Activated CD4-positive, alpha-beta memory T cell treated with anti-CD3 and anti-CD28 coated beads, Interleukin-2, amount 10 ng/mL, durations not matched to agents 7 days and 5 days (primary cell): ENCODE results near the gene MLH3. TPM values are rescaled to one million over a fixed set of nuclear protein-coding genes. Genes with fewer than 3 reads are reported as not detected.

Source experiments
- CTCF ChIA-PET: fragments of 350-600 bp; sonication (Branson Sonifier 250); formaldehyde crosslinking; loops from one replicate; lab custom pipeline; 2021; ENCODE audit warnings: antibody characterized with exemption, inconsistent platforms; lab: Charles Lee
- POLR2A ChIA-PET: fragments of 350-600 bp; sonication (Branson Sonifier 250); formaldehyde crosslinking; loops from one replicate; lab custom pipeline; 2021; ENCODE audit warnings: antibody characterized with exemption; lab: Charles Lee
- DNase-seq: peaks from one replicate; pipeline ENCODE4 v3.0.0-alpha.2; 2020
- H3K27ac Mint-ChIP-seq: one replicate; pipeline ENCODE4 v1.8.0; 2021; ENCODE audit warnings: mild to moderate bottlenecking, mixed read lengths
- H3K27me3 Mint-ChIP-seq: one replicate; pipeline ENCODE4 v1.8.0; 2021; ENCODE audit warnings: mixed read lengths
- H3K36me3 Mint-ChIP-seq: one replicate; pipeline ENCODE4 v1.8.0; 2021; ENCODE audit warnings: low read depth, mixed read lengths
- H3K4me1 Mint-ChIP-seq: one replicate; pipeline ENCODE4 v1.8.0; 2021; ENCODE audit warnings: mixed read lengths
- H3K4me3 Mint-ChIP-seq: one replicate; pipeline ENCODE4 v1.8.0; 2021; ENCODE audit warnings: mild to moderate bottlenecking, mixed read lengths
- H3K9me3 Mint-ChIP-seq: one replicate; pipeline ENCODE4 v1.8.0; 2021; ENCODE audit warnings: mixed read lengths
- total RNA-seq, 2 experiments: library from RNA; stranded (reverse); gene quantifications; one replicate each; pipeline ENCODE4 v1.2.3, GENCODE V29; 2021

Gene MLH3
- total RNA-seq, 2 experiments from 2014 or later = 16.0 to 16.6 TPM

DNA sequence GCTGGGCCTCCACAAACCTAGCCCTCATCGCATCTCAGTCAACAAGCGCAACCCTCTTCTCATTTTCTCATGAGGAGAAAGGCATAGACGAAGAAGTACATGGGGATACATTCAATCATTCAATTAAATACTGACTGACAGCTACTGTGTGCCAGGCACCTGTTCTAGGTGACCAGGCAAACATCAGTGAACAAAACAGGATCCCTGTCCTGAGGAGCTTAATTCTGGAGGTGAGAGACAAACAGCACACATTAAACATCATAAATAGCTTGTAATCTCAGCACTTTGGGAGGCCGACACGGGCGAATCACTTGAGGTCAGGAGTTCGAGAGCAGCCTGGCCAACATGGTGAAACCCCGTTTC lies 12.9 kb upstream of the MLH3 start:
- CTCF ChIA-PET = interaction anchor here (0.9 to 3.4 kb wide), 14 partner anchors 9 to 452 kb away, joined by 3 to 16 read pairs (median 6); partner anchors contain the start of genes EIF2B2, LTBP2 and MLH3
- H3K9me3 Mint-ChIP-seq = no peaks in the 10 kb centered on the region
- no peaks in the 10 kb centered on the region for H3K27me3 Mint-ChIP-seq

GRCh38 chr14:75063491-75064204 lies 12.4 kb upstream of the MLH3 start, which contains the start of gene ACYP1:
Gene ACYP1 (minus strand): TSS chr14:75064024. CDS start chr14:75063553, 471 bp downstream.
- Mint-ChIP-seq H3K36me3 (peaks cover 36% of the 10 kb centered on the region), H3K4me1 (peaks cover 42% of the 10 kb centered on the region), H3K9me3 (no peaks in the 10 kb centered on the region), H3K27me3 (no peaks in the 10 kb centered on the region), H3K4me3 (peak within 1 kb of the TSS; percentile 99), H3K27ac (peak within 1 kb of the TSS; percentile 92)
- DNase-seq = peak; percentile 93
- POLR2A ChIA-PET = interaction anchor here (0.6 to 4.1 kb wide), 14 partner anchors 8 to 181 kb away, joined by 3 to 20 read pairs (median 8); partner anchors contain the start of genes EIF2B2, MLH3 and NEK9
- CTCF ChIA-PET = interaction anchor here (0.9 to 3.4 kb wide), 16 partner anchors 10 to 452 kb away, joined by 3 to 16 read pairs (median 5); partner anchors contain the start of genes EIF2B2, LTBP2 and MLH3

More for the DNA sequence above, 12.9 kb upstream of the MLH3 start:
- H3K4me3 Mint-ChIP-seq = peak overlapping the region; percentile 99
- H3K27ac Mint-ChIP-seq = peak overlapping the region; percentile 92
- peaks cover 33% of the 10 kb centered on the region for H3K36me3 Mint-ChIP-seq
- H3K4me1 Mint-ChIP-seq = peaks cover 41% of the 10 kb centered on the region
- POLR2A ChIA-PET = interaction anchor here (0.6 to 4.1 kb wide), 14 partner anchors 8 to 182 kb away, joined by 3 to 20 read pairs (median 8); partner anchors contain the start of genes EIF2B2, MLH3 and NEK9
- DNase-seq = no peak

DNA sequence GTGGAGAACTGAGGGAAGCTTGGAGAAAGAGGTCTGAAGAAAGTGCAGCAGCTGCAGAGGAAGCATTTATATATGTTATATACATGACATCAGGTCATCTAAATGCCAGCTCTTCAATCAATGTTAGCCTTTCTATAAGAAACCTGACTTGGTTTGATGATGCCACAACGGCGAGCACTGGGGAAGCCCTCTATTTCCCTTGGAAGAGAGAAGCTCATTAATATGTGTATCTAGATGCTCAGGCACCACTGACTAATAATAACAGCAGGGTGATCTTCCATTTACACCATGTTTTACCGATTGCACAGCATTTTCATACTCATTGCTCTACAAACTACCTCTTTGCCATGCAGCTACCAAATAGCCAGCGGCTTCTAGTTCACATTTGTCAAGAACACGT lies 11.7 kb upstream of the MLH3 start:
- POLR2A ChIA-PET = interaction anchor here (1.0 to 4.1 kb wide), 10 partner anchors 9 to 180 kb away, joined by 3 to 20 read pairs (median 12); partner anchors contain the start of genes EIF2B2, MLH3 and NEK9
- DNase-seq = no peak
- CTCF ChIA-PET = interaction anchor here (0.7 to 3.4 kb wide), 13 partner anchors 12 to 206 kb away, joined by 3 to 16 read pairs (median 6); partner anchors contain the start of genes EIF2B2 and MLH3

DNA sequence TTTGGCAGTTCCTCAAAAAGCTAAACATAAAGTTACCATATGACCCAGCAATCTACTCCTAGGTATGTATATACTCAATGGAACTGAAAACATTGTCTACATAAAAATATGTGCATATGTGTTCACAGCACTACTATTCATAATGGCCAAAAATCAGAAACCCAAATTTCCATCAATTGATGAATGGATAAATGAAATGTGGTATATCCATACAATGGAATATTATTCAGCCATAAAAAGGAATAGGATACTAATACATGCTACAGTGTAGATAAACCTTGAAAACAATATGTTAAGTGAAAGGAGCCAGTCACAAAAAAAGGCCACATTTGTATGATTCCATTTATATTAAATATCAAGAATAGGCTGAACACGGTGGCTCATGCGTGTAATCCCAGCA lies 9.2 kb upstream of the MLH3 start:
- CTCF ChIA-PET = no interaction called here
- no peak overlapping the region for H3K27ac Mint-ChIP-seq
- POLR2A ChIA-PET = no interaction called here
- no peak for DNase-seq
- H3K4me1 Mint-ChIP-seq = peaks cover 58% of the 10 kb centered on the region
- no peaks in the 10 kb centered on the region for H3K27me3 Mint-ChIP-seq
- H3K4me3 Mint-ChIP-seq = no peak overlapping the region
- peaks cover 55% of the 10 kb centered on the region for H3K36me3 Mint-ChIP-seq
- no peaks in the 10 kb centered on the region for H3K9me3 Mint-ChIP-seq

More for the DNA sequence above, 11.7 kb upstream of the MLH3 start:
- Mint-ChIP-seq H3K4me3 (peak overlapping the region; percentile 99), H3K27ac (peak overlapping the region; percentile 92), H3K4me1 (peaks cover 45% of the 10 kb centered on the region), H3K27me3 (no peaks in the 10 kb centered on the region), H3K9me3 (no peaks in the 10 kb centered on the region), H3K36me3 (peaks cover 40% of the 10 kb centered on the region)

DNA sequence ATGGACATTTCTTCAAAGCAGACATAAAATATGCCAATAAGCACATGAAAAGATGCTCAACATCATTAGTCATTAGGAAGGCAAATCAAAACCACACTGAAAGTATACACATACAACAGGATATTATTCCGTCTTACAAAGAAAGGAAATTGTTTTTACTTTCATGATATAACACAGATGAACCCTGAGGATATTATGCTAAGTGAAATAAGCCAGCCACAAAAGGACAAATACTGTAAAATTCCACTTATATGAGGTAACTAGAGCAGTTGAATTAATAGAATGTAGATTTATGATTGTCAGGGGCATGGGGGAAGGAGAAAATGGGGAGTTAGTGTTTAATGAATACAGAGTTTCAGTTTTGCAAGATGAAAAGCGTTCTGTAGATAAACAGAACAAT lies 8.4 kb upstream of the MLH3 start:
- no peak for DNase-seq
- CTCF ChIA-PET = no interaction called here
- peaks cover 60% of the 10 kb centered on the region for H3K36me3 Mint-ChIP-seq

DNA sequence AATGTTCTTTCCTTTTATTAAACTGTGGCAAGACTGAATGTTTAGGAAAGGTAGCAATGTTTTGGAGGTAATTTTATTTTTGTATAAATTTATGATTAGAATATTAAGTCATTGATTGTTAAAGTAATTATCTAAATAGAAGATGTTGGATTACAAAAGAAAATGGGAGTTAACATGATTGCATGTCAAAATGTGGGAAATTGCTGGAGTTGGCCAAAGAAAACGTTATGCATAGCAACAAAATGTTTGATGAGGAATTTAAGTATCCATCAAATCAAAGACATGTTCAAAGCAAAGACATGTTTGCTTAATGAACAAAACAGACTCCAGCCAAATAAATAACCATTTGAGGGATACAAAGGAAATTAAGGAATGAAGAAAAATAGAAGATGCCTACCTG lies 3.2 kb upstream of the MLH3 start:
- no peak overlapping the region for H3K27ac Mint-ChIP-seq
- H3K36me3 Mint-ChIP-seq = peaks cover 62% of the 10 kb centered on the region
- peaks cover 63% of the 10 kb centered on the region for H3K4me1 Mint-ChIP-seq
- DNase-seq = no peak
- no peaks in the 10 kb centered on the region for H3K9me3 Mint-ChIP-seq
- POLR2A ChIA-PET = interaction anchor here (1.9 kb wide), 1 partner anchor 9 kb away, joined by 11 read pairs; the partner anchor contains the start of gene ACYP1
- H3K4me3 Mint-ChIP-seq = no peak overlapping the region
- CTCF ChIA-PET = no interaction called here
- no peaks in the 10 kb centered on the region for H3K27me3 Mint-ChIP-seq

More for the DNA sequence above, 8.4 kb upstream of the MLH3 start:
- Mint-ChIP-seq H3K4me3 (no peak overlapping the region), H3K4me1 (peaks cover 57% of the 10 kb centered on the region), H3K27me3 (no peaks in the 10 kb centered on the region), H3K27ac (no peak overlapping the region), H3K9me3 (no peaks in the 10 kb centered on the region)
- POLR2A ChIA-PET = no interaction called here

DNA sequence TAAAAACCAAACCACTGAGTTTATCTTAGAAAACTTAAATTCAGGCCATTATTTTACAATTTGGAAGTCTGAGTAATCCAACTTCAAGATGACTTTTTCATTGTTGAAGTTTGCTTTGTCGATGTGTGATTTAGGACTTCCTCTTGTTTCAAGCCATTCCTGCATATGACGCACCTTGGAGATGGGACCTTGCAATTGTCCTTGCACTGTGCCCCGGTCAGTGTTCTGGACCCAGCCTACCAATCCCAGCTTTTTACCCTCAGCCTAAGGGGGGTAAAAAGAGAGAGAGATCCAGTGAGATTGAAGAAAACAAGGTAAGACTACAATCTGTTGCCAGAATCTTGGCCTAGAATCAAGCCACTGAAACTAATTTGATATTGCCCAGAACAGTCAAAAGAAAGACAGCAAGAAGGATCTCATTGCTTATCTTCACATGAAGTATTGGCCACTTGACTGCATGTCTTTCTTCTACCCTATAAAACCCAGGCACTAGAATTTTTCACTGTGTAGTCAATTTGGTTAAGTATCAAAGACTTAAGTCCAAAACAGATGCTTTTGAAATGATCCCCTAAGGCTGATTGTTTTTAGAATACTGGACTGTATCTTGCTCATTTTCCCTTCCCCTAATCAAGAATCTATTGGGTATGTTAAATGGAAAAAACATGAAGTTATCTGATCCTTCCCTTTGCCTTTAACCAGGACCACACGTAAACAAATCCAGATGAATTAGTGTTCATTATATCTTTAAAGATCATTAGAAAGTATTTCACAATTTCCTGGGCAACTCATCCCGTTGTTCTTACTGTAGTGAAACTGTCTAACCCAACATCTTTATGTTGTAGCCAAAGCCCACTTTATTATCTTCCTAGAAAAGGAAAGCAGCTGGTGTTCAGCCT lies 2.4 kb upstream of the MLH3 start:
- DNase-seq = no peak
- Mint-ChIP-seq H3K4me3 (no peak overlapping the region), H3K36me3 (peaks cover 63% of the 10 kb centered on the region), H3K27me3 (no peaks in the 10 kb centered on the region), H3K9me3 (no peaks in the 10 kb centered on the region), H3K4me1 (peaks cover 62% of the 10 kb centered on the region), H3K27ac (peak overlapping the region; percentile 33)
- ChIA-PET CTCF (no interaction called here), POLR2A (interaction anchor here (1.9 kb wide), 1 partner anchor 10 kb away, joined by 11 read pairs; the partner anchor contains the start of gene ACYP1)

DNA sequence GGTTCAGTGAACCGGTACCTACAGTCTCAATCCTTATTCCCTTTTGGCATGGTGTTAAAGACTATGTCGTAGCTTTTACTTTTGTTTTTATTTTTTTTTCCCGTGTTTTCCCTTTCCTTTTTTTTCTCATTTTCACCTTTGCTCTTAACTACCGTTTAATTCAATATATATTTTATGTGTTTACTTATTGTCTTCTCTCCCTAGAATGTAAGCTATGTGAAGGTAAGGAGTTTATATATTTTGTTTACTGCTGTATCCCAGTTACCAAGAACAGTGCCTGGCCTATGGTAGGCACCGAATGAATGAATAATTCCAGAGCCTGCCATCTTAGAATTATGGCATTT lies 261 bp upstream of the MLH3 start:
- DNase-seq = no peak
- POLR2A ChIA-PET = interaction anchor here (1.1 to 2.6 kb wide), 3 partner anchors 13 to 75 kb away, joined by 3 to 18 read pairs (median 7); partner anchors contain the start of genes ACYP1, NEK9 and ZC2HC1C

GRCh38 chr14:75049731-75050201 lies 1.5 kb downstream of the MLH3 start:
- POLR2A ChIA-PET = interaction anchor here (1.0 to 2.5 kb wide), 5 partner anchors 14 to 168 kb away, joined by 3 to 13 read pairs (median 3); partner anchors contain the start of genes ACYP1, EIF2B2 and ZC2HC1C
- Mint-ChIP-seq H3K9me3 (no peaks in the 10 kb centered on the region), H3K27ac (no peak overlapping the region), H3K36me3 (peaks cover 48% of the 10 kb centered on the region), H3K27me3 (no peaks in the 10 kb centered on the region), H3K4me1 (peaks cover 67% of the 10 kb centered on the region), H3K4me3 (peak overlapping the region; percentile 84)
- CTCF ChIA-PET = interaction anchor here (0.8 to 2.4 kb wide), 5 partner anchors 14 to 189 kb away, joined by 3 to 8 read pairs (median 4); partner anchors contain the start of genes ACYP1 and ZC2HC1C
- DNase-seq = no peak

More for the DNA sequence above, 261 bp upstream of the MLH3 start:
- Mint-ChIP-seq H3K4me3 (peak overlapping the region; percentile 84), H3K9me3 (no peaks in the 10 kb centered on the region), H3K4me1 (peaks cover 71% of the 10 kb centered on the region), H3K27ac (peak overlapping the region; percentile 73), H3K27me3 (no peaks in the 10 kb centered on the region), H3K36me3 (peaks cover 61% of the 10 kb centered on the region)
- CTCF ChIA-PET = interaction anchor here (0.6 to 2.2 kb wide), 5 partner anchors 12 to 209 kb away, joined by 5 to 13 read pairs (median 6); partner anchors contain the start of genes ACYP1 and ZC2HC1C

- CTCF ChIA-PET = interaction anchor here (1.3 to 2.4 kb wide), 3 partner anchors 14 to 188 kb away, joined by 4 to 8 read pairs (median 4); partner anchors contain the start of gene ACYP1
- DNase-seq = no peak
- Mint-ChIP-seq H3K4me3 (no peak overlapping the region), H3K27ac (no peak overlapping the region), H3K9me3 (no peaks in the 10 kb centered on the region), H3K27me3 (no peaks in the 10 kb centered on the region), H3K36me3 (peaks cover 42% of the 10 kb centered on the region), H3K4me1 (peaks cover 68% of the 10 kb centered on the region)
- POLR2A ChIA-PET = interaction anchor here (1.0 to 2.5 kb wide), 6 partner anchors 14 to 167 kb away, joined by 3 to 13 read pairs (median 4); partner anchors contain the start of genes ACYP1, EIF2B2 and ZC2HC1C
These were observed 2.1 kb downstream of the MLH3 start for GRCh38 chr14:75049136-75049535.

GRCh38 chr14:75048101-75048500 lies 3.2 kb downstream of the MLH3 start:
- Mint-ChIP-seq H3K36me3 (peaks cover 37% of the 10 kb centered on the region), H3K4me3 (no peak overlapping the region), H3K4me1 (peaks cover 58% of the 10 kb centered on the region), H3K27ac (no peak overlapping the region), H3K27me3 (no peaks in the 10 kb centered on the region), H3K9me3 (no peaks in the 10 kb centered on the region)
- ChIA-PET CTCF (interaction anchor here (1.3 to 2.4 kb wide), 2 partner anchors 15 to 187 kb away, joined by 4 to 8 read pairs; partner anchors contain the start of gene ACYP1), POLR2A (interaction anchor here (1.0 to 2.5 kb wide), 3 partner anchors 21 to 106 kb away, joined by 3 to 11 read pairs (median 4); partner anchors contain the start of genes EIF2B2 and ZC2HC1C)
- no peak for DNase-seq
